Endothelial cell of umbilical vein (primary cell): ENCODE data around the gene OTULINL. TPM values are rescaled to one million over a fixed set of nuclear protein-coding genes. Genes with fewer than 3 reads are reported as not detected.

Source experiments
- BruUV-seq: library from RNA; stranded (reverse); fragments of 400-500 nt; replicated peaks from 2 replicates; lab custom pipeline; 2021; lab: Mats Ljungman, UMichigan
- CTCF ChIA-PET: fragments of 300-600, 350-600 bp; sonication (Branson Sonifier 250); formaldehyde crosslinking; loops from one replicate; lab custom pipeline; 2021; ENCODE audit warnings: antibody characterized with exemption, inconsistent platforms; lab: Charles Lee
- POLR2A ChIA-PET: fragments of 300-600, 350-600 bp; sonication (Branson Sonifier 250); formaldehyde crosslinking; loops from one replicate; lab custom pipeline; 2021; ENCODE audit warnings: antibody characterized with exemption, inconsistent platforms; lab: Charles Lee
- DNase-seq: peaks from one replicate; pipeline ENCODE4 v3.0.0-alpha.2; 2011; ENCODE audit warnings: low read depth, low spot score
- FAIRE-seq: peaks from 2 replicates; lab custom pipeline; 2011; peaks lifted over from hg19 to GRCh38; lab: Jason Lieb, UNC
- H2AFZ ChIP-seq: 2 replicates; pipeline ENCODE4 v1.6.0; 2012; ENCODE audit warnings: low read depth, low read length, control low read depth, inconsistent platforms
- H3K27ac ChIP-seq: 2 replicates; pipeline ENCODE4 v1.5.1; 2011; ENCODE audit warnings: low read depth, mild to moderate bottlenecking, control low read depth, low read length, moderate library complexity; ENCODE audit not compliant: insufficient read depth
- H3K27me3 ChIP-seq, 2 experiments: 2 replicates each; pipeline versions ENCODE4 v1.6.0 to v1.6.1; 2011; ENCODE audit warnings: low read length in 2 of 2, mixed read lengths in 1 of 2; ENCODE audit not compliant: control insufficient read depth in 2 of 2, insufficient read depth in 2 of 2
- H3K36me3 ChIP-seq, 2 experiments: 2 replicates in 1 of 2; 3 replicates in 1 of 2; pipeline ENCODE4 v1.5.1; 2011; ENCODE audit warnings: low read length in 2 of 2, mild to moderate bottlenecking in 1 of 2, moderate library complexity in 1 of 2; ENCODE audit not compliant: control insufficient read depth in 2 of 2, insufficient read depth in 2 of 2; ENCODE audit errors: extremely low read depth in 1 of 2
- H3K4me1 ChIP-seq: 3 replicates; pipeline ENCODE4 v1.5.1; 2011; ENCODE audit warnings: mild to moderate bottlenecking, low read length; ENCODE audit not compliant: control insufficient read depth, insufficient read depth; ENCODE audit errors: extremely low read depth
- H3K4me2 ChIP-seq: 2 replicates; pipeline ENCODE4 v1.6.1; 2011; ENCODE audit warnings: low read length, control low read depth, mixed read lengths; ENCODE audit not compliant: insufficient read depth
- H3K4me3 ChIP-seq, 3 experiments: fragments of 200-600 bp in 1 of 3; sonication (generic), shearing (Covaris generic) in 1 of 3; replicated peaks in 1 of 3; 2 replicates each; pipeline ENCODE4 v1.5.1; 2011 to 2016; ENCODE audit warnings: control low read depth in 3 of 3, low read length in 3 of 3, mild to moderate bottlenecking in 2 of 3, inconsistent platforms in 1 of 3, low read depth in 1 of 3, moderate library complexity in 1 of 3; ENCODE audit not compliant: insufficient read depth in 1 of 3
- H3K79me2 ChIP-seq: 2 replicates; pipeline ENCODE4 v1.6.0; 2012; ENCODE audit warnings: low read length, inconsistent platforms; ENCODE audit not compliant: control insufficient read depth, insufficient read depth
- H3K9ac ChIP-seq: replicated peaks from 2 replicates; pipeline ENCODE3; 2011; ENCODE audit warnings: low read length, control low read depth; ENCODE audit not compliant: insufficient read depth; ENCODE audit errors: extremely low read depth
- H3K9me1 ChIP-seq: replicated peaks from 3 replicates; pipeline ENCODE4 v1.6.0; 2011; ENCODE audit warnings: mild to moderate bottlenecking, low read length; ENCODE audit not compliant: control insufficient read depth, insufficient read depth; ENCODE audit errors: extremely low read depth
- H3K9me3 ChIP-seq: replicated peaks from 2 replicates; pipeline ENCODE4 v1.5.1; 2012; ENCODE audit warnings: low read length, inconsistent platforms; ENCODE audit not compliant: control insufficient read depth, insufficient read depth
- H4K20me1 ChIP-seq: replicated peaks from 2 replicates; pipeline ENCODE3; 2011; ENCODE audit warnings: mild to moderate bottlenecking, low read length; ENCODE audit not compliant: control insufficient read depth, insufficient read depth; ENCODE audit errors: extremely low read depth
- EZH2 ChIP-seq: IDR thresholded peaks from 2 replicates; pipeline ENCODE4 v1.6.1; 2012; ENCODE audit warnings: borderline replicate concordance, low read depth, mild to moderate bottlenecking, moderate library complexity, low read length, inconsistent platforms; ENCODE audit not compliant: severe bottlenecking
- FOS ChIP-seq: IDR thresholded peaks from 2 replicates; pipeline ENCODE4 v1.6.1; 2011; ENCODE audit warnings: mild to moderate bottlenecking, low read length, moderate library complexity, borderline replicate concordance; ENCODE audit not compliant: insufficient read depth
- GATA2 ChIP-seq: IDR thresholded peaks from 2 replicates; pipeline ENCODE4 v1.7.0; 2011; ENCODE audit warnings: low read depth, mild to moderate bottlenecking, moderate library complexity, mixed read lengths, low read length; ENCODE audit not compliant: insufficient read length, insufficient read depth
- JUN ChIP-seq: IDR thresholded peaks from 2 replicates; pipeline ENCODE4 v1.6.1; 2011; ENCODE audit warnings: borderline replicate concordance, low read depth; ENCODE audit not compliant: insufficient read length, insufficient read depth
- MYC ChIP-seq: IDR thresholded peaks from one replicate; pipeline ENCODE4 v1.6.1; 2011; ENCODE audit warnings: mild to moderate bottlenecking, low read depth, low read length
- POLR2A ChIP-seq: IDR thresholded peaks from 2 replicates; pipeline ENCODE4 v1.6.1; 2012; ENCODE audit warnings: low read depth, mild to moderate bottlenecking, control low read depth, low read length
- POLR2AphosphoS5 ChIP-seq: IDR thresholded peaks from 2 replicates; pipeline ENCODE4 v1.6.1; 2012; ENCODE audit warnings: low read depth, mild to moderate bottlenecking, control low read depth, low read length, moderate library complexity; ENCODE audit not compliant: insufficient read depth
- dilution Hi-C: fragments of 300-500 bp; cut with MboI; formaldehyde crosslinking; loops from one replicate; pipeline ENCODE4 v1.15.0; 2019; ENCODE audit warnings: low sequenced_read_pairs; ENCODE audit not compliant: extremely low pct_ligation_motif_present
- intact Hi-C: fragments of 100-400 bp; cut with micrococcal nuclease; formaldehyde crosslinking; loops from one replicate; pipeline ENCODE4 v1.10.0; 2022
- polyA plus RNA-seq, 4 experiments: library from polyadenylated mRNA; depleted of rRNA in 3 of 4; stranded (reverse) in 3 of 4; unstranded in 1 of 4; fragments of >200 nt; gene quantifications; 2 replicates each; pipeline versions ENCODE4 v1.2.1 to v1.2.3, GENCODE V29; 2011 to 2012; ENCODE audit warnings: missing spikeins in 1 of 4
- total RNA-seq: library from RNA; stranded (reverse); gene quantifications from 2 replicates; pipeline ENCODE4 v1.2.3, GENCODE V29; 2021
- TF ChIP-seq, protein P1 (sequence below), 2 donors: IDR thresholded peaks; 1 replicate in 1 of 2; 2 replicates in 1 of 2; pipeline ENCODE4 v1.5.1; 2011; ENCODE audit warnings: low read length in 2 of 2, mild to moderate bottlenecking in 2 of 2, moderate library complexity in 2 of 2, control low read depth in 1 of 2, inconsistent platforms in 1 of 2, low read depth in 1 of 2; ENCODE audit not compliant: insufficient read depth in 1 of 2; ENCODE audit errors: extremely low read depth in 1 of 2
- TF ChIP-seq, protein P2 (sequence below): IDR thresholded peaks from 2 replicates; pipeline ENCODE4 v1.6.1; 2011; ENCODE audit not compliant: insufficient read depth, insufficient read length

Gene OTULINL
- total and polyA plus RNA-seq, 2 donors (not counting 3 experiments of a cell fraction or from before 2014, with no cell fraction given): 0.08 to 0.42 TPM

DNA sequence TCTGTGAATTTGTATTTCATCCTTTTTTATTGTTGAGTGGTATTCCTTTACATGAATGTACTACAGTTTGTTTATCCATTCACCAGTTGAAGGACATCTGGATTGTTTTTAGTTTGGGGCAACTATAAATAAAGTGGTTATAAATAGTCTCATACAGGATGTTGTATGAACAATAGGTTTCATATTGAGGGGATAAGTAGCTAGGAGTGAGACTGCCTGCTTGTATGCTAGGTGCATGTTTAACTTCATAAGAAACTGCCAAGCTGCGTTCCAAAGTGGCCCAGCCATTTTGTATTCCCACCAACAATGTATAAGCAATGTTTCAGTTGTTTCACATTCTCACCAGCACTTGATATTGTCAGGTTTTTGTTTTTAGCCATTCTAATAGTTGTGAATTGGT lies 21.5 kb downstream of the OTULINL start:
- no TSS peak for BruUV-seq
- H3K27ac ChIP-seq: no peak overlapping the region
- H4K20me1 ChIP-seq: no peaks in the 10 kb centered on the region
- TF ChIP-seq POLR2AphosphoS5: no peak
- TF ChIP-seq GATA2: no peak
- TF ChIP-seq JUN: no peak
- TF ChIP-seq, protein P1, sequence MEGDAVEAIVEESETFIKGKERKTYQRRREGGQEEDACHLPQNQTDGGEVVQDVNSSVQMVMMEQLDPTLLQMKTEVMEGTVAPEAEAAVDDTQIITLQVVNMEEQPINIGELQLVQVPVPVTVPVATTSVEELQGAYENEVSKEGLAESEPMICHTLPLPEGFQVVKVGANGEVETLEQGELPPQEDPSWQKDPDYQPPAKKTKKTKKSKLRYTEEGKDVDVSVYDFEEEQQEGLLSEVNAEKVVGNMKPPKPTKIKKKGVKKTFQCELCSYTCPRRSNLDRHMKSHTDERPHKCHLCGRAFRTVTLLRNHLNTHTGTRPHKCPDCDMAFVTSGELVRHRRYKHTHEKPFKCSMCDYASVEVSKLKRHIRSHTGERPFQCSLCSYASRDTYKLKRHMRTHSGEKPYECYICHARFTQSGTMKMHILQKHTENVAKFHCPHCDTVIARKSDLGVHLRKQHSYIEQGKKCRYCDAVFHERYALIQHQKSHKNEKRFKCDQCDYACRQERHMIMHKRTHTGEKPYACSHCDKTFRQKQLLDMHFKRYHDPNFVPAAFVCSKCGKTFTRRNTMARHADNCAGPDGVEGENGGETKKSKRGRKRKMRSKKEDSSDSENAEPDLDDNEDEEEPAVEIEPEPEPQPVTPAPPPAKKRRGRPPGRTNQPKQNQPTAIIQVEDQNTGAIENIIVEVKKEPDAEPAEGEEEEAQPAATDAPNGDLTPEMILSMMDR (IDR thresholded peaks at IDR 0.05; ENCODE audit: extremely low read depth in 1 of 2, insufficient read depth in 1 of 2, low read depth in 1 of 2, low read length in 2 of 2): no peak
- TF ChIP-seq EZH2: no peak
- TF ChIP-seq, protein P2, sequence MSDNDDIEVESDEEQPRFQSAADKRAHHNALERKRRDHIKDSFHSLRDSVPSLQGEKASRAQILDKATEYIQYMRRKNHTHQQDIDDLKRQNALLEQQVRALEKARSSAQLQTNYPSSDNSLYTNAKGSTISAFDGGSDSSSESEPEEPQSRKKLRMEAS: no peak
- TF ChIP-seq FOS: no peak
- TF ChIP-seq POLR2A: no peak
- TF ChIP-seq MYC: no peak
- no peaks in the 10 kb centered on the region for H3K79me2 ChIP-seq
- no peaks in the 10 kb centered on the region for H3K9me3 ChIP-seq
- no peaks in the 10 kb centered on the region for H3K9me1 ChIP-seq
- no peak overlapping the region for H2AFZ ChIP-seq
- no peak overlapping the region for H3K4me3 ChIP-seq
- no peak overlapping the region for H3K4me2 ChIP-seq
- H3K4me1 ChIP-seq: no peaks in the 10 kb centered on the region
- H3K9ac ChIP-seq: no peak overlapping the region
- dilution Hi-C loops: no loop called here
- ChIA-PET CTCF (no interaction called here), POLR2A (no interaction called here)
- FAIRE-seq (no peak), DNase-seq (no peak)
- no peaks in the 10 kb centered on the region for H3K36me3 ChIP-seq
- H3K27me3 ChIP-seq: peaks cover 0 to 6% of the 10 kb centered on the region in 2 experiments
- intact Hi-C loops: no loop called here
